SJCRH30 (cell line): Measurements from ENCODE around the gene DMXL2. TPM values are rescaled to one million over a fixed set of nuclear protein-coding genes. Genes with fewer than 3 reads are reported as not detected.
"Not testable (repeated sequence)": the region's sequence is repeated elsewhere in the genome, so short reads cannot be mapped to it uniquely, and the experiment has no call there.

Experiments used
- DNase-seq, 2 experiments: peaks; one replicate each; pipeline ENCODE4 v3.0.0-alpha.2; 2015 to 2020
- H3K27ac ChIP-seq: fragments of 250-450 bp; sonication (Bioruptor Pico); 2 replicates; pipeline ENCODE4 v1.5.1; 2020; ENCODE audit warnings: mild to moderate bottlenecking, moderate library complexity
- H3K27me3 ChIP-seq: fragments of 250-450 bp; sonication (Bioruptor Pico); 2 replicates; pipeline ENCODE4 v1.5.1; 2020; ENCODE audit warnings: mild to moderate bottlenecking, moderate library complexity
- H3K36me3 ChIP-seq: fragments of 250-450 bp; sonication (Bioruptor Pico); 2 replicates; pipeline ENCODE4 v1.5.1; 2020; ENCODE audit warnings: mild to moderate bottlenecking, moderate library complexity
- H3K4me1 ChIP-seq: fragments of 250-450 bp; sonication (Bioruptor Pico); 2 replicates; pipeline ENCODE4 v1.5.1; 2020; ENCODE audit warnings: mild to moderate bottlenecking, moderate library complexity
- H3K4me3 ChIP-seq: fragments of 250-450 bp; sonication (Bioruptor Pico); 2 replicates; pipeline ENCODE4 v1.5.1; 2020; ENCODE audit warnings: mild to moderate bottlenecking, moderate library complexity
- H3K9me3 ChIP-seq: fragments of 250-450 bp; sonication (Bioruptor Pico); replicated peaks from 2 replicates; pipeline ENCODE4 v1.5.1; 2020; ENCODE audit warnings: mild to moderate bottlenecking, moderate library complexity
- total RNA-seq: library from RNA; depleted of rRNA; stranded (reverse); fragments of >200 nt; shearing (Covaris generic); gene quantifications from 2 replicates; pipeline ENCODE4 v1.2.3, GENCODE V29; 2014

Gene DMXL2
- total RNA-seq, 1 experiment from 2014 or later: 22.4 TPM

GRCh38 chr15:51447855-51448621 lies 174.5 kb downstream of the DMXL2 start:
- Histone ChIP-seq H3K27me3 (no peaks in the 10 kb centered on the region), H3K4me3 (no peak overlapping the region), H3K27ac (no peak overlapping the region), H3K9me3 (no peaks in the 10 kb centered on the region), H3K4me1 (no peaks in the 10 kb centered on the region), H3K36me3 (0 out of 2 replicates have a peak, but pooled peaks cover 3% of the 10 kb centered on the region)
- DNase-seq: no peak

- not testable (repeated sequence) for H3K36me3 ChIP-seq, DNase-seq, H3K9me3 ChIP-seq, H3K4me3 ChIP-seq, H3K27ac ChIP-seq, H3K27me3 ChIP-seq, H3K4me1 ChIP-seq
These were observed 176.4 kb downstream of the DMXL2 start for GRCh38 chr15:51446029-51446744.

- Histone ChIP-seq H3K27ac (no peak overlapping the region), H3K36me3 (0 out of 2 replicates have a peak, but pooled peaks cover 3% of the 10 kb centered on the region), H3K27me3 (no peaks in the 10 kb centered on the region), H3K4me3 (no peak overlapping the region), H3K4me1 (no peaks in the 10 kb centered on the region), H3K9me3 (no peaks in the 10 kb centered on the region)
- no peak for DNase-seq
These were observed 177.8 kb downstream of the DMXL2 start for GRCh38 chr15:51444807-51445206.

- Histone ChIP-seq H3K27ac (no peak overlapping the region), H3K27me3 (no peaks in the 10 kb centered on the region), H3K9me3 (no peaks in the 10 kb centered on the region), H3K36me3 (0 out of 2 replicates have a peak, but pooled peaks cover 3% of the 10 kb centered on the region), H3K4me1 (no peaks in the 10 kb centered on the region), H3K4me3 (no peak overlapping the region)
- no peak for DNase-seq
These were observed 178.5 kb downstream of the DMXL2 start for GRCh38 chr15:51444112-51444511.

- H3K36me3 ChIP-seq: 0 out of 2 replicates have a peak, but pooled peaks cover 3% of the 10 kb centered on the region
- no peaks in the 10 kb centered on the region for H3K27me3 ChIP-seq
- no peaks in the 10 kb centered on the region for H3K4me1 ChIP-seq
- DNase-seq: no peak
- no peak overlapping the region for H3K27ac ChIP-seq
- H3K9me3 ChIP-seq: no peaks in the 10 kb centered on the region
- no peak overlapping the region for H3K4me3 ChIP-seq
These were observed 179.2 kb downstream of the DMXL2 start for GRCh38 chr15:51443282-51443914.

GRCh38 chr15:51438526-51438925 lies 184.0 kb downstream of the DMXL2 start:
- no peak for DNase-seq

GRCh38 chr15:51425517-51426040 lies 197.0 kb downstream of the DMXL2 start:
- H3K27me3 ChIP-seq: no peaks in the 10 kb centered on the region
- no peak overlapping the region for H3K4me3 ChIP-seq
- no peaks in the 10 kb centered on the region for H3K4me1 ChIP-seq
- H3K36me3 ChIP-seq: no peaks in the 10 kb centered on the region
- DNase-seq: peak in 1 of 2 experiments; percentile 11
- no peaks in the 10 kb centered on the region for H3K9me3 ChIP-seq
- no peak overlapping the region for H3K27ac ChIP-seq

More at GRCh38 chr15:51438526-51438925, 184.0 kb downstream of the DMXL2 start:
- no peaks in the 10 kb centered on the region for H3K36me3 ChIP-seq
- no peaks in the 10 kb centered on the region for H3K9me3 ChIP-seq
- no peaks in the 10 kb centered on the region for H3K27me3 ChIP-seq
- H3K4me3 ChIP-seq: no peak overlapping the region
- no peak overlapping the region for H3K27ac ChIP-seq
- no peaks in the 10 kb centered on the region for H3K4me1 ChIP-seq

GRCh38 chr15:51424780-51425179 lies 197.8 kb downstream of the DMXL2 start:
- Histone ChIP-seq H3K4me3 (no peak overlapping the region), H3K4me1 (no peaks in the 10 kb centered on the region), H3K27ac (no peak overlapping the region), H3K36me3 (no peaks in the 10 kb centered on the region), H3K27me3 (no peaks in the 10 kb centered on the region), H3K9me3 (no peaks in the 10 kb centered on the region)
- no peak for DNase-seq

- not testable (repeated sequence) for H3K36me3 ChIP-seq, H3K4me1 ChIP-seq, H3K4me3 ChIP-seq, DNase-seq, H3K27me3 ChIP-seq, H3K9me3 ChIP-seq, H3K27ac ChIP-seq
These were observed 199.5 kb downstream of the DMXL2 start for GRCh38 chr15:51423040-51423439.

- DNase-seq: no peak
- no peaks in the 10 kb centered on the region for H3K36me3 ChIP-seq
- no peak overlapping the region for H3K27ac ChIP-seq
- H3K4me1 ChIP-seq: no peaks in the 10 kb centered on the region
- no peaks in the 10 kb centered on the region for H3K27me3 ChIP-seq
- H3K4me3 ChIP-seq: no peak overlapping the region
- H3K9me3 ChIP-seq: no peaks in the 10 kb centered on the region
These were observed 206.4 kb downstream of the DMXL2 start for GRCh38 chr15:51416129-51416528.

- Histone ChIP-seq H3K27me3 (no peaks in the 10 kb centered on the region), H3K27ac (no peak overlapping the region), H3K36me3 (no peaks in the 10 kb centered on the region), H3K4me1 (no peaks in the 10 kb centered on the region), H3K4me3 (no peak overlapping the region), H3K9me3 (no peaks in the 10 kb centered on the region)
- no peak for DNase-seq
These were observed 208.2 kb downstream of the DMXL2 start for GRCh38 chr15:51414256-51414860.

- Histone ChIP-seq H3K4me1 (no peaks in the 10 kb centered on the region), H3K36me3 (no peaks in the 10 kb centered on the region), H3K9me3 (no peaks in the 10 kb centered on the region), H3K27ac (no peak overlapping the region), H3K4me3 (no peak overlapping the region), H3K27me3 (no peaks in the 10 kb centered on the region)
- no peak for DNase-seq
These were observed 216.7 kb downstream of the DMXL2 start for GRCh38 chr15:51405693-51406523.

- no peak overlapping the region for H3K4me3 ChIP-seq
- H3K36me3 ChIP-seq: no peaks in the 10 kb centered on the region
- no peaks in the 10 kb centered on the region for H3K27me3 ChIP-seq
- H3K9me3 ChIP-seq: no peaks in the 10 kb centered on the region
- H3K4me1 ChIP-seq: no peaks in the 10 kb centered on the region
- DNase-seq: no peak
- H3K27ac ChIP-seq: no peak overlapping the region
These were observed 218.4 kb downstream of the DMXL2 start for GRCh38 chr15:51403946-51404695.
